HG02870 (cell line): ENCODE results near the gene PBX2.

Experiments
- ATAC-seq: cut with Tn5 transposase; IDR thresholded peaks from one replicate; pipeline ENCODE4 v1.9.1; 2021; ENCODE audit warnings: mild to moderate bottlenecking, moderate library complexity; ENCODE audit not compliant: unreplicated experiment

PBX2 gene

GRCh38 chr6:32175322-32175710 is 14.7 kb downstream of the PBX2 start:
- no peak for ATAC-seq

- no peak for ATAC-seq
These were observed 15.6 kb downstream of the PBX2 start for GRCh38 chr6:32174416-32174815.

GRCh38 chr6:32173051-32173727 is 16.8 kb downstream of the PBX2 start:
- no peak for ATAC-seq

- ATAC-seq, result no peak
These were observed 18.8 kb downstream of the PBX2 start for GRCh38 chr6:32171234-32171633.

- ATAC-seq, result no peak
These were observed 19.7 kb downstream of the PBX2 start for GRCh38 chr6:32170294-32170693.

- ATAC-seq, result no peak
These were observed 21.0 kb downstream of the PBX2 start for GRCh38 chr6:32168807-32169591.

- ATAC-seq, result no peak
These were observed 21.7 kb downstream of the PBX2 start for GRCh38 chr6:32168350-32168749.

- ATAC-seq, result no peak
These were observed 22.2 kb downstream of the PBX2 start for GRCh38 chr6:32167761-32168262.

- no peak for ATAC-seq
These were observed 22.7 kb downstream of the PBX2 start for GRCh38 chr6:32167154-32167760.

- ATAC-seq, result no peak
These were observed 23.5 kb downstream of the PBX2 start for GRCh38 chr6:32166411-32167061.

- no peak for ATAC-seq
These were observed 25.7 kb downstream of the PBX2 start, which contains the start of gene EGFL8 for GRCh38 chr6:32164295-32164694. Gene EGFL8 (plus strand): TSS chr6:32164595. CDS start chr6:32166166, 1,571 bp downstream.

- ATAC-seq, result no peak
These were observed 26.3 kb downstream of the PBX2 start for GRCh38 chr6:32163559-32164258.

- ATAC-seq, result no peak
These were observed 31.9 kb downstream of the PBX2 start for GRCh38 chr6:32158052-32158451.

GRCh38 chr6:32156891-32157290 is 33.1 kb downstream of the PBX2 start:
- no peak for ATAC-seq

- ATAC-seq, result no peak
These were observed 35.4 kb downstream of the PBX2 start for GRCh38 chr6:32154514-32155161.

- no peak for ATAC-seq
These were observed 36.2 kb downstream of the PBX2 start, which contains the start of gene PPT2 for GRCh38 chr6:32153564-32154513. Gene PPT2 (plus strand): TSS chr6:32154141. CDS start chr6:32154595, 454 bp downstream.

GRCh38 chr6:32152769-32153563 is 37.0 kb downstream of the PBX2 start:
- ATAC-seq, result no peak
